Measurements from ENCODE around the gene USP25.

Gene USP25

DNA sequence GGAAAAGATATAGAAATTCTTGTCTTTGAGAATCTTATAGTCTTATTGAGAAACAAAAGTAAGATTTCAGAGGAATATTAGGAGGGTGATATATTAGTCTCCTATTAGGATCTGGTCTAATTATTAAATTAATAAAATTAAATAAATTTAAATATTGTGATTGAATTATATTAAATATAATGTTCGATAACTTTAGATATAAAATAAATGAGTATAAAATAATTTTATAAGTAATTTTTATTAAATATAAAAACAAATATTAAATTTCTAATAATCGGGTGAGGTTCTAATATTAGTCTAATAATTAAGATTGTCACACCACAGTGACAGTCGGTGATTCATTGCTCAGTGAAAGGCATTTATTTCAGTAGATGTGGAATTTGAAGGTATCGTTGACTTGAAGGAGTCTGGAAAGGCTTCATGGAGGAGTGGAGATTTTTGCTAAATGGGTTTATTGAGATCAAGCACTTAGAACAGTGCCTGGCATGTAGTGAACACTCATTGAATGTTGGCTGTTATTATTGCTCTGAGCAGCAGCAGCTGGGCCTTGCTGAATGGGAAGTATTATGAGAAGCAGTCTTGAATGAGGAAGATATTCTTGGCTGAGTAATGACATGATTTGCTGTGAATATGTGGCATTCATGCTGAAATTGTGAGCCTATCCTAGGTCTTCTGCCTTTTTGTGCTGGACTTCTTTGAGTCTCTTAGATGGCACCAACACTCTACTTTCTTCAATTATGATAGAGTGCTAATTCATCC, 74.6 kb downstream of the USP25 start:
- DNase-seq (ENCODE audit: insufficient read length, low spot score) (no peak), FAIRE-seq (no peak)
- TF ChIP-seq, protein P1, sequence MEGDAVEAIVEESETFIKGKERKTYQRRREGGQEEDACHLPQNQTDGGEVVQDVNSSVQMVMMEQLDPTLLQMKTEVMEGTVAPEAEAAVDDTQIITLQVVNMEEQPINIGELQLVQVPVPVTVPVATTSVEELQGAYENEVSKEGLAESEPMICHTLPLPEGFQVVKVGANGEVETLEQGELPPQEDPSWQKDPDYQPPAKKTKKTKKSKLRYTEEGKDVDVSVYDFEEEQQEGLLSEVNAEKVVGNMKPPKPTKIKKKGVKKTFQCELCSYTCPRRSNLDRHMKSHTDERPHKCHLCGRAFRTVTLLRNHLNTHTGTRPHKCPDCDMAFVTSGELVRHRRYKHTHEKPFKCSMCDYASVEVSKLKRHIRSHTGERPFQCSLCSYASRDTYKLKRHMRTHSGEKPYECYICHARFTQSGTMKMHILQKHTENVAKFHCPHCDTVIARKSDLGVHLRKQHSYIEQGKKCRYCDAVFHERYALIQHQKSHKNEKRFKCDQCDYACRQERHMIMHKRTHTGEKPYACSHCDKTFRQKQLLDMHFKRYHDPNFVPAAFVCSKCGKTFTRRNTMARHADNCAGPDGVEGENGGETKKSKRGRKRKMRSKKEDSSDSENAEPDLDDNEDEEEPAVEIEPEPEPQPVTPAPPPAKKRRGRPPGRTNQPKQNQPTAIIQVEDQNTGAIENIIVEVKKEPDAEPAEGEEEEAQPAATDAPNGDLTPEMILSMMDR (IDR thresholded peaks at IDR 0.05; ENCODE audit: insufficient read depth, missing control alignments): no peak

DNA sequence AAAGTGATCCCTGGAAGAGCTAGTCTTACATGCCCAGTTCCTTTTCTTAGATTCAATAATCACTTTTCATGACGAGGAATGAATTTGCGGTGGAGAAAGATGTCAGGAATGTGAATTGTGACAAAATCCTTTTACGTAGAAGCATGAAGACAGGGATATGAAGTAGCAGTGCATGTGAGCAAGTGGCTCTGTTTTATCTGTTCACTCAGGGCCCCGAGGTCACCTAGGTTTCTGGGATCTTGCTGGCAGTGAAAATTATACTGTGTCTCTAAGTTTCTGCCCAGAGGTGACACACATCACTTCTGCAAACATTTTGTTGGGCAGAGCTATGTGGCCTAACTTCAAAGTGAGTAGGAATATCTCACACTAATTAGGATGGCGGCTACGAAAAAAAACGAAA, 79.3 kb downstream of the USP25 start:
- no peak for DNase-seq (ENCODE audit: insufficient read length, low spot score)
- no peak for FAIRE-seq
- TF ChIP-seq, protein P1 (IDR thresholded peaks at IDR 0.05; ENCODE audit: insufficient read depth, missing control alignments): no peak

- FAIRE-seq (peak; percentile 63), DNase-seq (ENCODE audit: insufficient read length, low spot score) (no peak)
- TF ChIP-seq, protein P1 (IDR thresholded peaks at IDR 0.05; ENCODE audit: insufficient read depth, missing control alignments): no peak
Measured at GRCh38 chr21:15809818-15810217, 80.0 kb downstream of the USP25 start.

- TF ChIP-seq, protein P1 (IDR thresholded peaks at IDR 0.05; ENCODE audit: insufficient read depth, missing control alignments): no peak
- FAIRE-seq: no peak
- DNase-seq (ENCODE audit: insufficient read length, low spot score): no peak
Measured at GRCh38 chr21:15815285-15815684, 85.5 kb downstream of the USP25 start.

GRCh38 chr21:15820327-15820726, 90.5 kb downstream of the USP25 start:
- TF ChIP-seq, protein P1 (IDR thresholded peaks at IDR 0.05; ENCODE audit: insufficient read depth, missing control alignments): no peak
- FAIRE-seq: no peak

GRCh38 chr21:15820852-15821379, 91.1 kb downstream of the USP25 start:
- FAIRE-seq: no peak
- DNase-seq (ENCODE audit: insufficient read length, low spot score): no peak
- TF ChIP-seq, protein P1 (IDR thresholded peaks at IDR 0.05; ENCODE audit: insufficient read depth, missing control alignments): no peak

More at GRCh38 chr21:15820327-15820726, 90.5 kb downstream of the USP25 start:
- no peak for DNase-seq (ENCODE audit: insufficient read length, low spot score)
